K562 (cell line): ENCODE data around the gene ODF2. TPM values are rescaled to one million over a fixed set of nuclear protein-coding genes. Genes with fewer than 3 reads are reported as not detected.

ENCODE experiments used
- ATAC-seq: fragments of 200-7000 bp; cut with Tn5 transposase; 3 replicates; pipeline ENCODE4 v1.9.1; 2020; ENCODE audit warnings: moderate library complexity
- BruUV-seq: library from RNA; stranded (reverse); fragments of 400-500 nt; replicated peaks from 2 replicates; lab custom pipeline; 2021; lab: Mats Ljungman, UMichigan
- CTCF ChIA-PET: fragments of 300-600 bp; formaldehyde crosslinking; extraction: SDS; loops from one replicate; lab custom pipeline; 2021; ENCODE audit warnings: low intra/inter-chr PET ratio; lab: Yijun Ruan, JAX
- POLR2A ChIA-PET: fragments of 300-600, 350-650 bp; sonication (Branson Sonifier 250); formaldehyde crosslinking; extraction: SDS; loops from one replicate; lab custom pipeline; 2021; ENCODE audit warnings: antibody characterized with exemption, inconsistent platforms; lab: Yijun Ruan, JAX
- DNase-seq, 4 experiments: peaks; one replicate each; pipeline versions ENCODE4 v3.0.0 to v3.0.0-alpha.2; 2011 to 2018; ENCODE audit warnings: low spot score in 3 of 4, mixed read lengths in 3 of 4; ENCODE audit errors: extremely low read depth in 1 of 4
- FAIRE-seq: peaks from 2 replicates; lab custom pipeline; 2011; peaks lifted over from hg19 to GRCh38; lab: Jason Lieb, UNC
- H2AFZ ChIP-seq: 2 replicates; pipeline ENCODE4 v1.6.0; 2011; ENCODE audit warnings: low read depth, low read length, control low read depth, inconsistent platforms
- H3K27ac ChIP-seq: fragments of 200-600 bp; 3 replicates; pipeline ENCODE4 v1.8.0; 2011; ENCODE audit warnings: low read depth, mild to moderate bottlenecking, control low read depth, inconsistent platforms, low read length, moderate library complexity, mixed read lengths; ENCODE audit errors: extremely low read depth
- H3K27me3 ChIP-seq, 2 experiments: fragments of 300-600 bp in 1 of 2; 2 replicates in 1 of 2; 3 replicates in 1 of 2; pipeline versions ENCODE4 v1.6.0 to v1.8.0; 2011; ENCODE audit warnings: inconsistent platforms in 2 of 2, low read length in 2 of 2, mild to moderate bottlenecking in 1 of 2, mixed read lengths in 1 of 2, moderate library complexity in 1 of 2; ENCODE audit not compliant: control insufficient read depth in 2 of 2, insufficient read depth in 2 of 2
- H3K36me3 ChIP-seq: fragments of 300-600 bp; 3 replicates; pipeline ENCODE4 v1.8.0; 2011; ENCODE audit warnings: mild to moderate bottlenecking, low read length, inconsistent platforms; ENCODE audit not compliant: control insufficient read depth, insufficient read depth
- H3K4me1 ChIP-seq, 2 experiments: fragments of 200-600 bp in 1 of 2; replicated peaks in 1 of 2; 2 replicates in 1 of 2; 3 replicates in 1 of 2; pipeline versions ENCODE4 v1.5.1 to v1.8.0; 2011; ENCODE audit warnings: inconsistent platforms in 2 of 2, low read length in 2 of 2, mild to moderate bottlenecking in 1 of 2, mixed read lengths in 1 of 2, moderate library complexity in 1 of 2; ENCODE audit not compliant: control insufficient read depth in 2 of 2, insufficient read depth in 2 of 2
- H3K4me2 ChIP-seq: 2 replicates; pipeline ENCODE4 v1.6.1; 2011; ENCODE audit warnings: low read length, control low read depth, inconsistent platforms, mixed read lengths; ENCODE audit not compliant: insufficient read depth
- H3K4me3 ChIP-seq: fragments of 200-600 bp; sonication (generic), shearing (Covaris generic); 2 replicates; pipeline ENCODE4 v1.5.1; 2016; ENCODE audit warnings: control low read depth, inconsistent platforms
- H3K79me2 ChIP-seq: fragments of 200-600 bp; 3 replicates; pipeline ENCODE4 v1.8.0; 2011; ENCODE audit warnings: low read length, inconsistent platforms; ENCODE audit not compliant: control insufficient read depth, insufficient read depth
- H3K9ac ChIP-seq, 2 experiments: 2 replicates each; pipeline versions ENCODE4 v1.6.0 to v1.6.1; 2011; ENCODE audit warnings: low read depth in 2 of 2, low read length in 2 of 2, control low read depth in 1 of 2, inconsistent platforms in 1 of 2, mild to moderate bottlenecking in 1 of 2, mixed read lengths in 1 of 2; ENCODE audit not compliant: insufficient read depth in 1 of 2
- H3K9me1 ChIP-seq: one replicate; pipeline ENCODE4 v1.6.0; 2011; ENCODE audit warnings: inconsistent platforms, mild to moderate bottlenecking, low read length, moderate library complexity; ENCODE audit not compliant: control insufficient read depth, insufficient read depth
- H3K9me3 ChIP-seq: replicated peaks from 2 replicates; pipeline ENCODE4 v1.5.1; 2011; ENCODE audit warnings: low read depth, low read length, inconsistent platforms; ENCODE audit not compliant: control insufficient read depth, insufficient read depth
- H4K20me1 ChIP-seq: replicated peaks from 2 replicates; pipeline ENCODE4 v1.6.1; 2011; ENCODE audit warnings: low read length, inconsistent platforms, mixed read lengths; ENCODE audit not compliant: control insufficient read depth, insufficient read depth
- ELF1 ChIP-seq: fragments of 200-800 bp; sonication (Bioruptor generic); IDR thresholded peaks from 2 replicates; pipeline ENCODE4 v1.6.1; 2016; ENCODE audit warnings: missing genetic modification characterization, missing compliant biosample characterization
- GABPA ChIP-seq: fragments of 200-800 bp; sonication (Bioruptor generic); conservative IDR thresholded peaks from 2 replicates; pipeline ENCODE4 v1.6.1; 2016; ENCODE audit warnings: low read depth, missing genetic modification characterization, missing compliant biosample characterization
- IRF9 ChIP-seq: fragments of 450-650 bp; IDR thresholded peaks from 2 replicates; pipeline ENCODE4 v1.6.1; 2016; ENCODE audit warnings: missing biosample characterization, missing genetic modification characterization
- JUND ChIP-seq, 2 experiments: IDR thresholded peaks; 2 replicates in 1 of 2; 3 replicates in 1 of 2; pipeline ENCODE4 v1.6.1; 2011; ENCODE audit warnings: borderline replicate concordance in 2 of 2, low read depth in 2 of 2, low read length in 2 of 2, improper control_type of control experiment in 1 of 2, missing biosample characterization in 1 of 2, missing genetic modification characterization in 1 of 2, missing genetic modification reagents in 1 of 2
- KAT2B ChIP-seq: IDR thresholded peaks from one replicate; pipeline ENCODE4 v1.6.1; 2012; ENCODE audit warnings: low read depth, mild to moderate bottlenecking, control low read depth, inconsistent platforms, low read length, moderate library complexity
- KDM5B ChIP-seq: fragments of 200-600 bp; sonication (generic); IDR thresholded peaks from 2 replicates; pipeline ENCODE4 v1.6.1; 2012; ENCODE audit warnings: low read depth, mild to moderate bottlenecking, moderate library complexity, low read length, control low read depth, inconsistent platforms; ENCODE audit not compliant: insufficient replicate concordance
- L3MBTL2 ChIP-seq: fragments of 450-650 bp; IDR thresholded peaks from 2 replicates; pipeline ENCODE4 v1.6.1; 2016; ENCODE audit warnings: mild to moderate bottlenecking, moderate library complexity
- MYNN ChIP-seq, 2 experiments: sonication (generic); formaldehyde crosslinking in 1 of 2; IDR thresholded peaks; 2 replicates each; pipeline versions ENCODE4 v1.5.0 to v1.6.1; 2016 to 2020; ENCODE audit warnings: antibody characterized with exemption in 1 of 2, missing genetic modification reagents in 1 of 2
- SMAD2 ChIP-seq: fragments of 150-350 bp; IDR thresholded peaks from 2 replicates; pipeline ENCODE4 v1.6.1; 2014; ENCODE audit warnings: low read depth, mild to moderate bottlenecking, low read length
- TAF1 ChIP-seq: IDR thresholded peaks from 2 replicates; pipeline ENCODE4 v1.6.1; 2011; ENCODE audit warnings: mild to moderate bottlenecking, low read length, moderate library complexity; ENCODE audit not compliant: insufficient read depth, control insufficient read depth, severe bottlenecking; ENCODE audit errors: extremely low read depth
- XRCC3 ChIP-seq: fragments of 450-650 bp; IDR thresholded peaks from 2 replicates; pipeline ENCODE4 v1.6.1; 2017; ENCODE audit warnings: mild to moderate bottlenecking, moderate library complexity
- YBX1 ChIP-seq: fragments of 450-650 bp; IDR thresholded peaks from 2 replicates; pipeline ENCODE4 v1.7.1; 2016; ENCODE audit warnings: mild to moderate bottlenecking
- ZBTB7A ChIP-seq: IDR thresholded peaks from 2 replicates; pipeline ENCODE4 v1.6.1; 2011; ENCODE audit warnings: low read depth, mild to moderate bottlenecking, low read length, moderate library complexity, borderline replicate concordance; ENCODE audit not compliant: control insufficient read depth
- WGBS: fragments of 100-300 bp; shearing (Covaris generic); methylation state at CpG from one replicate; pipeline ENCODE4 v1.1.6; 2016; ENCODE audit warnings: low coverage, mixed read lengths; ENCODE audit not compliant: insufficient coverage; ENCODE audit errors: missing lambda C conversion rate; 5-methylcytosine and 5-hydroxymethylcytosine counted together
- in situ Hi-C: fragments of 300-500 bp; cut with MboI; formaldehyde crosslinking; loops from 4 replicates; pipeline ENCODE4 v1.15.0; 2018; ENCODE audit warnings: inconsistent platforms, mixed read lengths
- intact Hi-C: fragments of 100-400 bp; cut with micrococcal nuclease; formaldehyde crosslinking; loops from 2 replicates; pipeline ENCODE4 v1.14.2; 2022
- polyA plus RNA-seq, 8 experiments: library from polyadenylated mRNA; depleted of rRNA in 4 of 8; stranded (reverse) in 5 of 8; unstranded in 3 of 8; fragments of >200 nt; fragmentation: Nextera tagmentation in 2 of 8; fragmentation: Illumina TruSeq in 1 of 8; extraction: Ambion mirVana in 2 of 8; extraction: Trizol in 1 of 8; gene quantifications; 2 replicates each; pipeline versions ENCODE4 v1.2.1 to v1.2.3, GENCODE V29; 2011 to 2014; ENCODE audit warnings: inconsistent platforms in 1 of 8, missing spikeins in 1 of 8
- total RNA-seq, 7 experiments: library from RNA; depleted of rRNA in 6 of 7; stranded (reverse); fragments of >200 nt in 6 of 7; fragmentation: Illumina TruSeq in 2 of 7; extraction: Trizol in 2 of 7; gene quantifications; 2 replicates each; pipeline versions ENCODE4 v1.2.1 to v1.2.3, GENCODE V29; 2011 to 2021; ENCODE audit warnings: low replicate concordance in 1 of 7
- TF ChIP-seq, protein P1 (sequence below): fragments of 250-450 bp; sonication (Bioruptor Pico); IDR thresholded peaks from 2 replicates; pipeline ENCODE4 v1.8.0; 2022; ENCODE audit warnings: moderate library complexity, mild to moderate bottlenecking, inconsistent platforms
- TF ChIP-seq, protein P2 (sequence below): fragments of 450-650 bp; IDR thresholded peaks from 2 replicates; pipeline ENCODE4 v1.7.1; 2018; ENCODE audit warnings: mild to moderate bottlenecking, low read depth; ENCODE audit not compliant: partially characterized antibody

Gene ODF2
- total and polyA plus RNA-seq, 9 of the 15 experiments (the other 6 are each of a cell fraction or from before 2014, with no cell fraction given): 16.5 to 83.2 (median 69.7) TPM

GRCh38 chr9:128494108-128494745, 38.4 kb downstream of the ODF2 start:
- peaks cover 78% of the 10 kb centered on the region for H3K36me3 ChIP-seq
- BruUV-seq: no TSS peak
- 20% methylated on average over 13 of the region's 13 CpGs for WGBS
- H3K79me2 ChIP-seq: no peaks in the 10 kb centered on the region
- H2AFZ ChIP-seq: peak overlapping the region; percentile 43; the same call in 1 of the 2 replicates
- FAIRE-seq (peak; percentile 90), DNase-seq (peak; percentile 49 to 89 (median 65)), ATAC-seq (peak; percentile 87)
- H3K9ac ChIP-seq: peak overlapping the region; percentile 34 to 72; a peak in 3 of 4 replicates
- H3K27ac ChIP-seq: peak overlapping the region; percentile 66
- H3K9me1 ChIP-seq: no peaks in the 10 kb centered on the region
- intact Hi-C loops: loop anchor here (5.0 kb wide), 1 partner anchor 37 kb away; the partner anchor contains the start of gene ODF2
- H4K20me1 ChIP-seq: no peaks in the 10 kb centered on the region
- H3K4me1 ChIP-seq: peaks cover 12 to 17% of the 10 kb centered on the region in 2 experiments
- in situ Hi-C loops: no loop called here
- H3K4me2 ChIP-seq: peak overlapping the region; percentile 23; the same call in 1 of the 2 replicates
- H3K4me3 ChIP-seq: no peak overlapping the region
- no peaks in the 10 kb centered on the region for H3K27me3 ChIP-seq
- CTCF ChIA-PET: no interaction called here
- POLR2A ChIA-PET: interaction anchor here (1.2 to 1.5 kb wide), 2 partner anchors 9 to 12 kb away, joined by 3 to 4 read pairs; no protein-coding TSS in a partner anchor
- no peaks in the 10 kb centered on the region for H3K9me3 ChIP-seq
- TF ChIP-seq L3MBTL2: 0 out of 2 replicates have a peak, but pooled peaks have one; percentile 31
- TF ChIP-seq KAT2B: no peak
- TF ChIP-seq XRCC3: no peak
- TF ChIP-seq JUND (IDR thresholded peaks at IDR 0.05; ENCODE audit: borderline replicate concordance, low read depth, low read length): 0 out of 2 replicates have a peak, but pooled peaks have one; percentile 9
- TF ChIP-seq JUND (tag; IDR thresholded peaks at IDR 0.05; ENCODE audit: borderline replicate concordance, low read depth, low read length): no peak
- TF ChIP-seq IRF9: no peak
- TF ChIP-seq GABPA (tag): 0 out of 2 replicates have a peak, but pooled peaks have one; percentile 27
- TF ChIP-seq KDM5B: no peak
- no peak for TF ChIP-seq SMAD2
- no peak for TF ChIP-seq TAF1
- no peak for TF ChIP-seq ELF1 (tag)
- TF ChIP-seq, protein P1, sequence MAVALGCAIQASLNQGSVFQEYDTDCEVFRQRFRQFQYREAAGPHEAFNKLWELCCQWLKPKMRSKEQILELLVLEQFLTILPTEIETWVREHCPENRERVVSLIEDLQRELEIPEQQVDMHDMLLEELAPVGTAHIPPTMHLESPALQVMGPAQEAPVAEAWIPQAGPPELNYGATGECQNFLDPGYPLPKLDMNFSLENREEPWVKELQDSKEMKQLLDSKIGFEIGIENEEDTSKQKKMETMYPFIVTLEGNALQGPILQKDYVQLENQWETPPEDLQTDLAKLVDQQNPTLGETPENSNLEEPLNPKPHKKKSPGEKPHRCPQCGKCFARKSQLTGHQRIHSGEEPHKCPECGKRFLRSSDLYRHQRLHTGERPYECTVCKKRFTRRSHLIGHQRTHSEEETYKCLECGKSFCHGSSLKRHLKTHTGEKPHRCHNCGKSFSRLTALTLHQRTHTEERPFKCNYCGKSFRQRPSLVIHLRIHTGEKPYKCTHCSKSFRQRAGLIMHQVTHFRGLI (CRISPR knock-in tag): no peak
- peak; percentile 23; the same call in 1 of the 2 replicates for TF ChIP-seq MYNN (IDR thresholded peaks at IDR 0.05)
- TF ChIP-seq MYNN (CRISPR knock-in tag; IDR thresholded peaks at IDR 0.05): no peak
- peak; percentile 85; the same call in 1 of the 2 replicates for TF ChIP-seq ZBTB7A
- TF ChIP-seq, protein P2, sequence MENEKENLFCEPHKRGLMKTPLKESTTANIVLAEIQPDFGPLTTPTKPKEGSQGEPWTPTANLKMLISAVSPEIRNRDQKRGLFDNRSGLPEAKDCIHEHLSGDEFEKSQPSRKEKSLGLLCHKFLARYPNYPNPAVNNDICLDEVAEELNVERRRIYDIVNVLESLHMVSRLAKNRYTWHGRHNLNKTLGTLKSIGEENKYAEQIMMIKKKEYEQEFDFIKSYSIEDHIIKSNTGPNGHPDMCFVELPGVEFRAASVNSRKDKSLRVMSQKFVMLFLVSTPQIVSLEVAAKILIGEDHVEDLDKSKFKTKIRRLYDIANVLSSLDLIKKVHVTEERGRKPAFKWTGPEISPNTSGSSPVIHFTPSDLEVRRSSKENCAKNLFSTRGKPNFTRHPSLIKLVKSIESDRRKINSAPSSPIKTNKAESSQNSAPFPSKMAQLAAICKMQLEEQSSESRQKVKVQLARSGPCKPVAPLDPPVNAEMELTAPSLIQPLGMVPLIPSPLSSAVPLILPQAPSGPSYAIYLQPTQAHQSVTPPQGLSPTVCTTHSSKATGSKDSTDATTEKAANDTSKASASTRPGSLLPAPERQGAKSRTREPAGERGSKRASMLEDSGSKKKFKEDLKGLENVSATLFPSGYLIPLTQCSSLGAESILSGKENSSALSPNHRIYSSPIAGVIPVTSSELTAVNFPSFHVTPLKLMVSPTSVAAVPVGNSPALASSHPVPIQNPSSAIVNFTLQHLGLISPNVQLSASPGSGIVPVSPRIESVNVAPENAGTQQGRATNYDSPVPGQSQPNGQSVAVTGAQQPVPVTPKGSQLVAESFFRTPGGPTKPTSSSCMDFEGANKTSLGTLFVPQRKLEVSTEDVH: no peak
- TF ChIP-seq YBX1: no peak
